ENCODE data around the gene SH3RF2.

DNA sequence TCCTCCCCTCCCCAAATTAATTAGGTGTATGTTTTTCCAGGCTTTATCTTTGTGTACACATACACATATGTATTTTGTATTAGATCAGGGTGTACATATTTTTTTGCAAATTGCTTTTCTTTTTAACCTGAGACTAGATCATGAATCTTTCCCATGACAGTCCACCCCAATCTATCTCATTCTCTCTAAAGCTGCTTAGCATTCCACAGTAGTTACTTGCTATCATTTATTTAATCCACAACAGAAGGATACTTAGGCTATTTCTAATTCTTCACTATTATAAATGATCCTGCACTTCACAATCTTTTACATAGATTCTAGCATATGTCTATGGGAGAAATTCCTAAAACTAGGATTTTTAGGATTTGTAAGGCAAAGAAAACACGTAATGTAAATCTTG lies 43.9 kb downstream of the SH3RF2 start:
- TF ChIP-seq, protein P1, sequence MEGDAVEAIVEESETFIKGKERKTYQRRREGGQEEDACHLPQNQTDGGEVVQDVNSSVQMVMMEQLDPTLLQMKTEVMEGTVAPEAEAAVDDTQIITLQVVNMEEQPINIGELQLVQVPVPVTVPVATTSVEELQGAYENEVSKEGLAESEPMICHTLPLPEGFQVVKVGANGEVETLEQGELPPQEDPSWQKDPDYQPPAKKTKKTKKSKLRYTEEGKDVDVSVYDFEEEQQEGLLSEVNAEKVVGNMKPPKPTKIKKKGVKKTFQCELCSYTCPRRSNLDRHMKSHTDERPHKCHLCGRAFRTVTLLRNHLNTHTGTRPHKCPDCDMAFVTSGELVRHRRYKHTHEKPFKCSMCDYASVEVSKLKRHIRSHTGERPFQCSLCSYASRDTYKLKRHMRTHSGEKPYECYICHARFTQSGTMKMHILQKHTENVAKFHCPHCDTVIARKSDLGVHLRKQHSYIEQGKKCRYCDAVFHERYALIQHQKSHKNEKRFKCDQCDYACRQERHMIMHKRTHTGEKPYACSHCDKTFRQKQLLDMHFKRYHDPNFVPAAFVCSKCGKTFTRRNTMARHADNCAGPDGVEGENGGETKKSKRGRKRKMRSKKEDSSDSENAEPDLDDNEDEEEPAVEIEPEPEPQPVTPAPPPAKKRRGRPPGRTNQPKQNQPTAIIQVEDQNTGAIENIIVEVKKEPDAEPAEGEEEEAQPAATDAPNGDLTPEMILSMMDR (IDR thresholded peaks at IDR 0.05; ENCODE audit: poor library complexity), result no peak
- TF ChIP-seq EZH2 (IDR thresholded peaks at IDR 0.05; ENCODE audit: borderline replicate concordance), result no peak
